ENCODE measurements around the gene RNASET2. TPM values are rescaled to one million over a fixed set of nuclear protein-coding genes. Genes with fewer than 3 reads are reported as not detected.

The RNASET2 gene
- total and polyA plus RNA-seq, 8 donors, result 25.2 to 61.4 (median 37.0) TPM

DNA sequence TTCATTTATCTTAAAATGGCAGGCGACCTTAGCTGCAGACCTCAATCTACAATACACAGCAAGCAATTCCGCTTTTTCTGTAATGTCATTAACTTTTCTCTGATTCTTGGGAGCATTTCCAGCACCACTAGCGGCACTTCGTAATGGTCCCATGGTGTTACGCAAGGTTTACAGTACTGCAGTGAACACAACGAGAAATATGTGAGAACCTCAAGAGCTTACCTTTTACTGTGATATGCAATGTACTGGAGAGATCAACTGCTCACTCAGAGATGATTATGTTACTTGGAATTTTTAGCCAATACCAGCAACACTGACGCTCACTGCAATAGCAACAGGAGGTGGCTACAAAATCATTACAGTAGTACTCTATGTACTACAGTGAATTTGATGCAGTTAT, 40.1 kb upstream of the RNASET2 start:
- no peak for FAIRE-seq
- Histone ChIP-seq H3K4me3 (no peak overlapping the region), H3K36me3 (no peaks in the 10 kb centered on the region), H3K27me3 (no peaks in the 10 kb centered on the region), H3K9me3 (no peaks in the 10 kb centered on the region), H3K4me1 (peaks cover 0 to 8% (median 7%) of the 10 kb centered on the region in 3 donors), H3K27ac (no peak overlapping the region)
- ATAC-seq, result no peak
- TF ChIP-seq, protein P1, sequence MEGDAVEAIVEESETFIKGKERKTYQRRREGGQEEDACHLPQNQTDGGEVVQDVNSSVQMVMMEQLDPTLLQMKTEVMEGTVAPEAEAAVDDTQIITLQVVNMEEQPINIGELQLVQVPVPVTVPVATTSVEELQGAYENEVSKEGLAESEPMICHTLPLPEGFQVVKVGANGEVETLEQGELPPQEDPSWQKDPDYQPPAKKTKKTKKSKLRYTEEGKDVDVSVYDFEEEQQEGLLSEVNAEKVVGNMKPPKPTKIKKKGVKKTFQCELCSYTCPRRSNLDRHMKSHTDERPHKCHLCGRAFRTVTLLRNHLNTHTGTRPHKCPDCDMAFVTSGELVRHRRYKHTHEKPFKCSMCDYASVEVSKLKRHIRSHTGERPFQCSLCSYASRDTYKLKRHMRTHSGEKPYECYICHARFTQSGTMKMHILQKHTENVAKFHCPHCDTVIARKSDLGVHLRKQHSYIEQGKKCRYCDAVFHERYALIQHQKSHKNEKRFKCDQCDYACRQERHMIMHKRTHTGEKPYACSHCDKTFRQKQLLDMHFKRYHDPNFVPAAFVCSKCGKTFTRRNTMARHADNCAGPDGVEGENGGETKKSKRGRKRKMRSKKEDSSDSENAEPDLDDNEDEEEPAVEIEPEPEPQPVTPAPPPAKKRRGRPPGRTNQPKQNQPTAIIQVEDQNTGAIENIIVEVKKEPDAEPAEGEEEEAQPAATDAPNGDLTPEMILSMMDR (IDR thresholded peaks at IDR 0.05), result no peak
- no peak for DNase-seq
- intact Hi-C loops (cut with DNase I), result loop anchor here in 1 of 3 donors (10.0 kb wide), 1 partner anchor 222 kb away; no protein-coding TSS in a partner anchor
- 87 to 89% methylated on average over 7 of the region's 7 CpGs for whole genome bisulfite sequencing, 2 donors

DNA sequence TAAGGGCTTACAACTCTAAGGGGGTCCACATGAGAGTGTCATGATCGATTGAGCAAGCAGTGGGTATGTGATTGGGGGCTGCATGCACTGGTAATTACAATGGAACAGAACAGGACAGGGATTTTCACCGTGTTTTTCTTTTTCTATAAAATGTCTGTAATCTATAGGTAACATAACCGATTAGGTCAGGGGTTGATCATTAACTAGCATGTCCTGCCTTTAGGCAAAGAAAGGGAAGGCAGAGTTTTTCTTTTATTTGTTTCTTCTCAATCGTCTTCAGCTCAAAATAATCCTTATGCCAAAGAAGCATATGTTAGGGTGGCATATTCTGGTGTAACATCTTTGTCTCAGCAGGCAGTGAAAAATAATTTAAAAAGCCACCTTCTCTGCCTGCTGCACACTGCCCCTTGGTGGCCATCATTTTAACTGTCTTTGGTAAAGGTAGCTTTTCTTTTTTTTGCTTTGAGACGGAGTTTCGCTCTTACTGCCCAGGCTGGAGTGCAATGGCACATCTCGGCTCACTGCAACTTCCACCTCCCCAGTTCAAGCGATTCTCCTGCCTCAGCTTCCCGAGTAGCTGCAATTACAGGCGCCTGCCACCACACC, 33.2 kb upstream of the RNASET2 start:
- Histone ChIP-seq H3K4me1 (peaks cover 0 to 6% (median 0%) of the 10 kb centered on the region in 3 donors), H3K36me3 (no peaks in the 10 kb centered on the region), H3K4me3 (no peak overlapping the region), H3K27me3 (no peaks in the 10 kb centered on the region), H3K27ac (no peak overlapping the region), H3K9me3 (no peaks in the 10 kb centered on the region)
- 31 to 35% methylated on average over 9 to 10 of the region's 10 CpGs for WGBS, 2 donors
- DNase-seq (peak in 1 of 6 donors; percentile 17), ATAC-seq (peak; percentile 61 to 88 (median 88)), FAIRE-seq (no peak)
- intact Hi-C loops (cut with DNase I), result loop anchor here in 2 of 3 donors (10.0 kb wide), 1 partner anchor 215 kb away; no protein-coding TSS in a partner anchor
- TF ChIP-seq, protein P1 (IDR thresholded peaks at IDR 0.05), result peak in 3 of 4 donors; percentile 13 to 37 (median 32)

DNA sequence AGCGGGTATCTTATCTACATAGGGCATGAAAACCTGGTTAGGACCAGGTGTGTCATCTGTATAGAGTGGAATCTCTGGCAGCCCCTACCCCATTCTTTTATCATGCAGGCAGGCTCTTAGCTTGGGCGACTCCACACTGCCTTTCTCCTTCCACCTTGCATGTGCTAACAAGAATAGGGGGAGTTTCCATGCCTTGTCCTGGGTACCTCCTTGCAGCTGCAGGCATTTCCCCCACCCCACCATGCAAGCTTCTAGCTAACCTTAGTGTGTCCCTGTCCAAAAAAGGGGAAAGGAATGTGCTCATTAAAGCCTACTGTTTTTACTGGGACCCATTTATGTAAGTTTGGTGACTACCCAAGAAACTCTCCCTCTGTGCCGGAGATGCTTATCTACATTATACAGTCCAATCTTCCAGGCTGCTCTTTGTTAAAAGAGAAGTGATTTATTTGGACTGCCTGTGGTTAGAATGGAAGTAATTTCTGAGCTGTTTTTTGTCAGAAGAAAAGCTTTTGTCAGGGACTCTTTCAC, 32.4 kb upstream of the RNASET2 start:
- no peak overlapping the region for H3K4me3 ChIP-seq
- TF ChIP-seq, protein P1 (IDR thresholded peaks at IDR 0.05), result no peak
- H3K36me3 ChIP-seq, result no peaks in the 10 kb centered on the region
- 61 to 71% methylated on average over 3 of the region's 3 CpGs for WGBS, 2 donors
- H3K9me3 ChIP-seq, result no peaks in the 10 kb centered on the region
- FAIRE-seq (no peak), ATAC-seq (no peak), DNase-seq (no peak)
- intact Hi-C loops (cut with DNase I), result loop anchor here in 1 of 3 donors (10.0 kb wide), 1 partner anchor 214 kb away; no protein-coding TSS in a partner anchor
- peaks cover 0 to 6% (median 0%) of the 10 kb centered on the region in 3 donors for H3K4me1 ChIP-seq
- H3K27me3 ChIP-seq, result no peaks in the 10 kb centered on the region
- no peak overlapping the region for H3K27ac ChIP-seq

DNA sequence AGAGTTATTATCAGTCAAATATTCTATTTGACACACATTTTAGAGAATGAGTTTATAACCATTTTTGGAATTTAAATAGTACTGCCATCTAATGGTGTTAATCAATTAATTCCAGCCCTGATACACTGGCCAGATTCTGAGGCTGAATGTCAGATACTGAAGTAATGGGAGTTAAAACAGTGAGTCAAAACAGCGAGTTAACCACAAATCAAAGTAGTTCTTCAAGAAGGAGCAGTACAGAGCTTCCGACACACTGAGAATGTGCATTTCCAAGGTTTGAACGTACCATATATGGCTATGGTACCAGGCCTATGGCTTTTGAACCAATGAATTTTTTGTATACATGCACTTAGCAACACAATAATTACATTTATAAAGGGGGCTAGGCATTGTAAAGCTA, 31.6 kb upstream of the RNASET2 start:
- no peaks in the 10 kb centered on the region for H3K36me3 ChIP-seq
- no peak overlapping the region for H3K27ac ChIP-seq
- peaks cover 0 to 6% (median 0%) of the 10 kb centered on the region in 3 donors for H3K4me1 ChIP-seq
- WGBS, 2 donors, result 84 to 86% methylated on average over 3 of the region's 3 CpGs
- DNase-seq (no peak), ATAC-seq (no peak), FAIRE-seq (no peak)
- TF ChIP-seq, protein P1 (IDR thresholded peaks at IDR 0.05), result no peak
- intact Hi-C loops (cut with DNase I), result loop anchor here in 1 of 3 donors (10.0 kb wide), 1 partner anchor 213 kb away; no protein-coding TSS in a partner anchor
- H3K4me3 ChIP-seq, result no peak overlapping the region
- H3K27me3 ChIP-seq, result no peaks in the 10 kb centered on the region
- H3K9me3 ChIP-seq, result no peaks in the 10 kb centered on the region

DNA sequence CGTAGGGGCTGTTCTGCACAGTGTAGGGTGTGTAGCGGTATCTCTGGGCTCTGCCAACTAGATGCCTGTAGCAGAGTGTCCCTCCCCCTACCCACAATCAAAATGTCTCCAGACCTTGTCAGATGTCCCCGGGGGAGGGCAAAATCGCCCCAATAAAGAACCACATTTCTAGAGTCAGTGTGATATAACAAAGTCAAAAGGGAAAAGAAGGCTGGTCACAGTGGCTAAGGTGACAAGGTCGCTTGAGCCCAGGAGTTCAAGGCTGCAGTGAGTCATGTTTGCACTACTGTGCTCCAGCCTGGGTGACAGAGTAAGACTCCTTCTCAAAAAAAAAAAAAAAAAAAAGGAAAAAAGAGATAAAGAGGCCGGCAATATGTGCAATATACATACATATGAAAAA, 31.1 kb upstream of the RNASET2 start:
- ATAC-seq (no peak), FAIRE-seq (no peak), DNase-seq (no peak)
- Histone ChIP-seq H3K4me1 (peaks cover 0 to 6% (median 0%) of the 10 kb centered on the region in 3 donors), H3K27me3 (no peaks in the 10 kb centered on the region), H3K9me3 (no peaks in the 10 kb centered on the region), H3K27ac (no peak overlapping the region), H3K36me3 (no peaks in the 10 kb centered on the region), H3K4me3 (no peak overlapping the region)
- TF ChIP-seq, protein P1 (IDR thresholded peaks at IDR 0.05), result no peak
- 48 to 71% methylated on average over 6 of the region's 6 CpGs for WGBS, 2 donors
- intact Hi-C loops (cut with DNase I), result loop anchor here in 1 of 3 donors (10.0 kb wide), 1 partner anchor 213 kb away; no protein-coding TSS in a partner anchor

All from pancreas (tissue), 10 donors.